Myocyte (in vitro differentiated cells): Measurements from ENCODE around the gene NR2C2AP. TPM values are rescaled to one million over a fixed set of nuclear protein-coding genes. Genes with fewer than 3 reads are reported as not detected.
"Not testable (repeated sequence)": the region's sequence is repeated elsewhere in the genome, so short reads cannot be mapped to it uniquely, and the experiment has no call there.

ENCODE experiments used
- DNase-seq: peaks from one replicate; pipeline ENCODE4 v3.0.0-alpha.2; 2012; ENCODE audit warnings: low read depth
- polyA plus RNA-seq: library from polyadenylated mRNA; unstranded; fragments of >200 nt; gene quantifications from one replicate; pipeline ENCODE4 v1.2.1, GENCODE V29; 2012; ENCODE audit warnings: missing spikeins
- total RNA-seq: library from RNA; depleted of rRNA; stranded (reverse); fragments of >200 nt; gene quantifications from 2 replicates; pipeline ENCODE4 v1.2.3, GENCODE V29; 2014

Gene NR2C2AP, protein sequence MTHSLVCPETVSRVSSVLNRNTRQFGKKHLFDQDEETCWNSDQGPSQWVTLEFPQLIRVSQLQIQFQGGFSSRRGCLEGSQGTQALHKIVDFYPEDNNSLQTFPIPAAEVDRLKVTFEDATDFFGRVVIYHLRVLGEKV
- total RNA-seq = 6.9 and 9.7 TPM in 2 replicates
- 9.4 TPM for polyA plus RNA-seq

DNA sequence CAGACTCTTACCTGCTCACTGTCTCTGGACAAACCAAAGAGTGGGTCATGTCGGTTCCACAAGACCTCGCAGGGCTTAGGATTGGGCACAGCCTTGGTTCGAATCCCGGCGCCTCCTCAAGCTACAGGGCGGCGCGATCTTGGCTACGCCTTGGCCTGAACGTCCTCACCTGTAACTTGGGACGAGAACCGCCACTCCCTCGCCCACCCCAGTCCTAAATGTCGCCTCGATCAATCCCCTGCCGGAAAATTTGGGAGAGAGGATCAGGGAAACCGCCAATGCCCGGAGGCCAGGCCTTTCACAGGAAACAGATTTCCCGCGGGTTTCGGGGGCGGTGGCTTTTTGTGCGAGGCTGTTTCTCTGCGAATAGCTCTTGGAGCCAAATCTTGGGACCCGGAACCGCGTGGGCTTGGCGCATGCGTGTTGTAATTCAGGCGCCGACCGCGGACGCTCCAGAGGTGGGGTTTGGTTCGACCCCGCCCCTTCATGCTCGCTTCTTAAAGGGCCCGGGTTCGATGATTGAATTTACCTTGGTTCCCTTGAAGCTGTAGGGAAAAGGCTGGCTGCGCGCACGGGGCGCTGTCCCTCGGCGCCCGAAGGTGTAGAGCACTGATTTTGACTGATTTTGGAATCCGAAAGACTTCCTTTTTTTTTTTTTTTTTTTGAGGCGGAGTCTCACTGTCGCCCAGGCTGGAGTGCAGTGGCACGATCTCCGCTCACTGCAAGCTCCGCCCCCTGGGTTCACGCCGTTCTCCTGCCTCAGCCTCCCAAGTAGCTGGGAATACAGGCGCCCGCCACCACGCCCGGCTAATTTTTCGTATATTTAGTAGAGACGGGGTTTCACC, at the start of gene NR2C2AP:
Gene NR2C2AP, minus strand, starts transcription at position 403 of the 845 bp plus-strand sequence. Its CDS starts 354 bp downstream, at position 49.
- DNase-seq = peak; percentile 90

DNA sequence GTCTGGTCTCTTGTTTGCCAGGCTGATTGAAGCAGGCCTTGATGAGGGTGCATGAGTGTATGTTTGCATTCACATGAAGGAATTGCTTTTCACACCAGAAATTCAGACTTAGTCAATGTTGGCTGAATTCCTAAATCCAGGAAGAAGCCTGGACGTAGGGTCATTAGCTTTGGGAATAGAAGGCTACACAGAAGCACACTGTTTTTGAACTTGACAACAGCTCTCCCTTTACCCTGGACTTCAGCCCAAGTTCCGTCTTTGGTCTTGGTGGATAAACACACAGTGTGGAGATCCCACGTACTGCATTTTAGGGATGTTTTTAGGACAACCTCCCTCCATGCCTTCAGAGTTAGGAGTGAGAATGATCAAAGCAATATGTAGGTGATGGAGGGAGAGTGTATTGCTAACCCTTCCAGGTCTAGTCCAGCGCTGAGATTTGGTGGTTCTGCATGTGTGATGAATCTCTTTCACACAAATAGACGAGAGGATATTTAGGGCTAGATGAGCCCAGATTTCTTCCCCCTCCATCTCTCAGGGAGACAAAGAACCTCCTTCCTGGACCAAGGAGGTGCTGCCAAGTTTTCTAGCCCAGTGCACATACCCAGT, 47.1 kb upstream of the NR2C2AP start:
- no peak for DNase-seq

DNA sequence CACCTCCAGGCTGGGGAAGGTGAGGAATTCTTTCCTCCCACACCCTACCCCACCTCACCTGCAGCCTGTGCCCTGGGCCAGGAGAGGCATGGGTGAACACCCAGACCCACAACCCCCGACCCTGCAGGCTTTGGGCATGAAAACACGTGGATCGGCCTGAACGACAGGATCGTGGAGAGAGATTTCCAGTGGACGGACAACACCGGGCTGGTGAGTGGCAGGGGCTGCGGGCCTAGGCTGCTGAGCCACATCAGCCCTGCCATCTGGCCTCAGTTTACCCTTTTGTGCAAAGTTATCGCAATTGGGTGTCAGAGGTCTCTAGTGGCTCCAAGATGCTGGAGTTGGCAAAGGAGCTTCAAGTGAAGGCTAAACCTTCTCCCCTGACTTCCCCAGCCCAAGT, 37.3 kb upstream of the NR2C2AP start:
- no peak for DNase-seq

DNA sequence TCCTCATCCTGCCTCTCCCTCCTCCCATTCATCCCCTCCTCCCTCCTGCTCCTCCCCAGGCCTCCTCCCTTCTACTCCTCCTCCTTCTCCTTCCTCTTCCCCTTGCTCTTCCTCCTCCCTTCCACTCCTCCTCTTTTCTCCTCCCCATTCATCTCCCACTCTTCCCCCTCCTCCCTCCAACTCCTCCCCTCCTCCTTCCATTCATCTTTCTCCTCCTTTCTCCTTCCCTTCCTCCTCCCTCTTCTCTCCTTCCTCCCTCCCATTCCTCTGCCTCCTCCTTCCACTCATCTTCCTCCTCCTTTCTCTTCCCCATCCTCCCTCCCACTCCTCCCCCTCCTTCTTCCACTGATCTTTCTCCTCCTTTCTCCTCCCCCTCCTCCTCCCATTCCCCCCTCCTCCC, 36.5 kb upstream of the NR2C2AP start:
- no peak for DNase-seq

DNA sequence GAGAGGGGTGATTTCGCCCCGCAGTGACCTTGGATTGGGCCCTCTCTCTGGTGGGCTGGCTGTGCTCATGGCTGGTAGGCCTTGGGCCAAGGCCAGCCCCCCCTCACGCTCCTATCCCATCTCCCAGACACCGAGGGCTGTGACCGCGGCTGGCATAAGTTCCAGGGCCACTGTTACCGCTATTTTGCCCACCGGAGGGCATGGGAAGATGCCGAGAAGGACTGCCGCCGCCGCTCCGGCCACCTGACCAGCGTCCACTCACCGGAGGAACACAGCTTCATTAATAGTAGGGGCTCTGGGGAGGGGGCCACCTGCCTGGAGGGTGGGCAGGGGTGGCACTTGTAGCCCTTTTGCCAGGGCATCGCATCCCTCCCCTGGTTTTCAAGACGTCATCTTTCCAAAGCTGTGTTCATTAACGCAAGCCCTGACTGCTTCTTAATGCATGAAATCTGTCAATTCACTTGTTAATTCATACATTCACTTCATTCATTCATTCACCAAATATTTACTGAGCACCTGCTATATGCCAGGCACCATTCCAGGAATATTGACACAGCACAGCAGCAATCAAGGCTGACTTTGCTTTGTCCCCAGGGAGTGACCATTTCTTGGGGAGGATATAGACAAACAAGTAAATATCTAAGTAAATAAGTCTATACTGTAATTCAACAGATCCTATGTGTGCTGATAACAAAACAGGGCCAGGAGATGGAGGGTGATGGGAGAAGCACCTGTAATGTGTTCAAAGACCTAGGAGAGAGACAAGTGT, 35.1 kb upstream of the NR2C2AP start:
- DNase-seq = no peak

DNA sequence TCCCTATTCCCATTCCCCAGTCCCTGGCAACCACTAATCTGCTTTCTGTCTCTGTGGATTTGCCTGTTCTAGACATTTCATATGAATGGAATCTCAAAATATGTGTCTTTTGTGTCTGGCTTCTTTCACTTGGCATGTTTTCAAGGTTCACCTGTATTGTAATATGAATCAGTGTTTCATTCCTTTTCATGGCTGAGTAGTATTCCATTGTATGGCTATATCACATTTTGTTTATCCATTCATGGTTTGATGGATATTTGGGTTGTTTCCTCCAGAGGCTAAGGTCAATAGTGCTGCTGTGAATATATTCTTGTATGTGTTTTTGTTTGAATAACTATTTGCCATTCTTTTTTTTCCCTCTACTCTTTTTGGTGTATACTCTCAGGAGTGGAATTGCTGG, 33.0 kb upstream of the NR2C2AP start:
- DNase-seq = no peak

DNA sequence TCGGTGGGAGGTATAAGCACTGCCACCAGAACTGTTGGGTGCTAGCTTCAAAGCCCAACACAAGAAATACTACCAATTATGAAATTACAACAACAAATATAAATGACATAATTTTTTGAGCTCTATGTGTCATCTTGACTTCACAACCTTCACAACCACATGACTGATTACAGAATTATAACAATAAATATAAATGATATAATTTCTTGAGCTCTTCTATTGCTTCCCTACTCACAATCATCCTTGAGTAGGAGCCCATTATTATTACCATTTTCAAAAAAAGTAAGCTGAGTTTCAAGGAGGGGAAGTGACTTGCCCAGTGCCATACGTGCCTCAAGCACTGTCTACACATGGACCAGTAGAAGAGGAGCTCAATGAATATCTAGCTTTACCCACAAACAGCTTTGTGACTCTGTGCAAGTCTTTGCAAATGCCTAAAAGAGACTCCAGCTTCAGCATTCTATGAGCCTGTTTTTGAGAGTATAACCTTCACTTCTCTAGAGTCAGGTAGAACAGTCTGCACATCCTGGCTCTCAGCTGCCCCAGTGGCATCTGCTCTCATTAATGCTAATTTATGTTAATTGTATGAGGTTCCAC, 31.1 kb upstream of the NR2C2AP start:
- no peak for DNase-seq

DNA sequence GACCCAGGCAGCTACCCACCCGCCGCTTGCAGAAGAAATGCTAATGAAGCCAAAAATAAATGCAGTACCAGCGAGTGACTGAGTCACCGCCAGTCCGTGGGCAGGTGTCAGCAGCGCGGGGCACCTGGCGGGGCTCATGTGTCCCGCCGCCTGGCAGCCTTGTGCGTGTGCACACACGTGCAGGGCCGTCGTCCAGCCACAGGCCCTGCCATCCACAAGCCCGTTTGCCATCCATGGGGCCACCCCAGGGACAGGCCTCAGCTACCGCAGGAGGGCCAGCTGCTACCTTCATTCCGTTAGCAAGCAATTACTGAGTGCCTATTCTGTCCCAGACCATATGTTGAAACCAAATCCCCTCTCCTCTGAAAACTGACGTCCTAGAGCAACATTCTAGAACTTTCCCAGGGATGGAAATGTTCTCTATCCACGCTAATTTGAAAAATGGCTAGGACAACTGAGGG, 29.1 kb upstream of the NR2C2AP start:
- DNase-seq = peak; percentile 86

DNA sequence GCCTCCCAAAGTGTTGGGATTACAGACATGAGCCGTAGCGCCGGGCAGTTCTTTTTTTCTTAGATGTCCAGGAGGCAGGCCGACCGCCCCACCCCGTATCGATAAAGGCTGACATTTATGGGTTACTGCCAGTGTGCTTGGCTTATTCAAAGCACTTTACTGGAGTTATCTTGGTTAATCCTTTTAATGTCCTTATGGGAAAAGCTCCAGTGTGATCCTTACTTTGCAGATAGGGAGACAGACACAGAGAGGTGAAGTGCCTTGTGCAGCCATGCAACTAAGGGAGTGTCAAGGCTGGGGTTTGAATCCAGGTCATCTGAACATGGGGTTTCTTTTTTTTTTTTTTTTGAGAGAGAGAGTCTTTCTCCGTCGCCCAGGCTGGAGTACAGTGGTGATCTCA, 27.8 kb upstream of the NR2C2AP start:
- no peak for DNase-seq

DNA sequence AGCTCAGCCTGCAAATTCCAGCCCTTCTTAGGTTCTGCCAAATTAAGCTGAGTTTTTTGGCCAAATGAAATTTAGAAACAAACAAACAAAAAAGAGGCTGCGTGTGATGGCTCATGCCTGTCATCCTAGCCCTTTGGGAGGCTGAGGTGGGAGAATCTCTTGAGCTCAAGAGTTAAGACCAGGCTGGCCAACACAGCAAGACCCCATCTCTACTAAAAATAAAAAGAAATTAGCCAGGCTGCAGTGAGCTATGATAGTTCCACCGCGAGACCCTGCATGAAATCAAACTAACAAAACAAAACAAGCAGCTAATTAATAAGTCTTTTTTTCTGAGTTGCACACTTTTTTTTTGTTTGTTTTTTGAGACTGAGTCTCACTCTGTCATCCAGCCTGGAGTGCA, 26.5 kb upstream of the NR2C2AP start:
- DNase-seq = no peak

DNA sequence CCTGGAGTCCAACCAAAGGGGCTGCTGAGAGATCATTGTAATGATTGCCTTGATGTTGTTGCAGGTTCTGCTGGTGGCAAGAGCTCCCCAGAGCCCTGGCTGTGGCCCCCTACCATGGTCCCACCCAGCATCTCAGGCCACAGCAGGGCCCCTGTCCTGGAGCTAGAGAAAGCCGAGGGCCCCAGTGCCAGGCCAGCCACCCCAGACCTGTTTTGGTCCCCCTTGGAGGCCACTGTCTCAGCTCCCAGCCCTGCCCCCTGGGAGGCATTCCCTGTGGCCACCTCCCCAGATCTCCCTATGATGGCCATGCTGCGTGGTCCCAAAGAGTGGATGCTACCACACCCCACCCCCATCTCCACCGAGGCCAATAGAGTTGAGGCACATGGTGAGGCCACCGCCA, 24.0 kb upstream of the NR2C2AP start:
- DNase-seq = no peak

DNA sequence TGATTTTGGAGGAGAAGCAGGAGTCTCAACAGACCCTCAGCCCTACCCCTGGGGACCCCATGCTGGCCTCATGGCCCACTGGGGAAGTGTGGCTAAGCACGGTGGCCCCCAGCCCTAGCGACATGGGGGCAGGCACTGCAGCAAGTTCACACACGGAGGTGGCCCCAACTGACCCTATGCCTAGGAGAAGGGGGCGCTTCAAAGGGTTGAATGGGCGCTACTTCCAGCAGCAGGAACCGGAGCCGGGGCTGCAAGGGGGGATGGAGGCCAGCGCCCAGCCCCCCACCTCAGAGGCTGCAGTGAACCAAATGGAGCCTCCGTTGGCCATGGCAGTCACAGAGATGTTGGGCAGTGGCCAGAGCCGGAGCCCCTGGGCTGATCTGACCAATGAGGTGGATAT, 23.4 kb upstream of the NR2C2AP start:
- DNase-seq = no peak

DNA sequence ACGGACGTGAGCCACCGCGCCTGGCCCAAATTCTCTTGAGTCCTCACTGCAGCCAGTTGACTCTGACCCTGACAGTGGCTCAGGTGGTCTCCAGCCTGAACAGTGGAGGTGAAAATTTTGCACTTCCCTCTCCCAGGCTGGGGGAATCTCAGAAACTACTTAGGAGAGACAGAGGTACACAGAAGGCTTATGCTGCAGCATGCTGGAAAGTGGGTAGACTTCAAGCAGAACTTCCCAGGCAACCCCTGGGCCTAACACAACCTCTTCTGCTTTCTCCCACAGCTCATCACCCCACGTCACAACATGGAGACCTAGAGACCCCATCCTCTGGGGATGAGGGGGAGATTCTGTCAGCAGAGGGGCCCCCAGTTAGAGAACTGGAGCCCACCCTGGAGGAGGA, 23.0 kb upstream of the NR2C2AP start:
- DNase-seq = no peak

DNA sequence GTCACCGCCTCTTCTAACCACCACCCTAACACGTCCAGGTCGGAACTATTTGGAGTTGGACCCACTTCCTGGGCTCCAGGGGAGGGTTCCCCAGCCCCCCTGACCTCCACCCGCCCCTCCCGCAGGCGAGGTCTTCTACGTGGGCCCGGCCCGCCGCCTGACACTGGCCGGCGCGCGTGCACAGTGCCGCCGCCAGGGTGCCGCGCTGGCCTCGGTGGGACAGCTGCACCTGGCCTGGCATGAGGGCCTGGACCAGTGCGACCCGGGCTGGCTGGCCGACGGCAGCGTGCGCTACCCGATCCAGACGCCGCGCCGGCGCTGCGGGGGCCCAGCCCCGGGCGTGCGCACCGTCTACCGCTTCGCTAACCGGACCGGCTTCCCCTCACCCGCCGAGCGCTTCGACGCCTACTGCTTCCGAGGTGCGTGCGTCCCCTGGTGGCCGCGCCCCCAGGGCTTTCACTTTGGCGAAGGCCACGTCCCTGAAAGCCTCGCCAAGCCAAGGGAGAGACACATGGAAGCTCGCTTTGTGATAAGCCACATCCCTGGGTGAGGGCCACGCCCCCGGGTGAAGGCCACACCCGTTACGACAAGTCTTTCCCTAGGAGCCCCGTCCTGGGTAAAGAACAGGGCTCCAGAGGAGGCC, 21.8 kb upstream of the NR2C2AP start:
- peak; percentile 50 for DNase-seq

DNA sequence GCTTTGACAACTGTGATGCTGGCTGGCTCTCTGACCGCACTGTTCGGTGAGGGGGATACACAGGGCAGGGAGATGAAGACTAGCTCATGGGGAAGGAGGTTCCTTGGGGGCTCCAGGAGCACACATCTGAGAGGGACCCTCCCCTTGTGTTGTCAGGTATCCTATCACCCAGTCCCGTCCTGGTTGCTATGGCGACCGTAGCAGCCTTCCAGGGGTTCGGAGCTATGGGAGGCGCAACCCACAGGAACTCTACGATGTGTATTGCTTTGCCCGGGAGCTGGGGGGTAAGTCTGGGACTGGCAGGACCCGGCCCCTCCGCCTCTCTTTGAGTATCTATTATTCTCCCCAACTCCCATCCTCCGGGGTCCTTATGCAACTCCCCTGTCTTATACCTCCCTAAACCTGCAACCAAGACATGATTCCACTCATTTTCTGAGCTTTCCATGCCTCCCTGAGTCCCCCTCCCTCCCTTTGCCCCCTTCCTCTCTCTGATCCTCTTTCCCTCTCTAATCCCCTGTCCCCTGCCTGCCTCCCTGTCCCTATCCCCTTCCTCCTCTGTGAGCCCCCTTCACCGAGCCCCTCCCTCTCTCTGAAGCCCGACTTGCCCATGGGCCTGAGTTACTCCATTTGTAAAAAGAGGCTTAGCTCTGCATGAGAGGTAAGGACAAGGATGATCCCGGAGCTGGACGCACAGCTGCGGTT, 21.1 kb upstream of the NR2C2AP start:
- no peak for DNase-seq

DNA sequence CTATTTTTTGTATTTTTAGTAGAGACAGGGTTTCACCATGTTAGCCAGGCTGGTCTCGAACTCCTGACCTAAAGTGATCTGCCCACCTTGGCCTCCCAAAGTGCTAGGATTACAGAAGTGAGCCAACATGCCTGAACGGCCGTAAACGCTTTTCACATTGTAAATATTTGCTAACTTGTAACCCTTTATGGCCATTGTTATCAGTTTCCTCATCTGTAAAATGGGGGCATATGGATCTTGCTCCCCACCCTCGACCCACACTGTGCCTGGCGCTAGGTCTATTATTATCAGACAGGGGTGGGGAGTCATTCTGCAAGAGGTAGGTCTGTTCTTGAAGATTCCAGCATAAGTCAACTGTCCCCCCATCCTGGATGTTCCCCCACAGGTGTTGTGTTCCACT, 20.4 kb upstream of the NR2C2AP start:
- DNase-seq = no peak

DNA sequence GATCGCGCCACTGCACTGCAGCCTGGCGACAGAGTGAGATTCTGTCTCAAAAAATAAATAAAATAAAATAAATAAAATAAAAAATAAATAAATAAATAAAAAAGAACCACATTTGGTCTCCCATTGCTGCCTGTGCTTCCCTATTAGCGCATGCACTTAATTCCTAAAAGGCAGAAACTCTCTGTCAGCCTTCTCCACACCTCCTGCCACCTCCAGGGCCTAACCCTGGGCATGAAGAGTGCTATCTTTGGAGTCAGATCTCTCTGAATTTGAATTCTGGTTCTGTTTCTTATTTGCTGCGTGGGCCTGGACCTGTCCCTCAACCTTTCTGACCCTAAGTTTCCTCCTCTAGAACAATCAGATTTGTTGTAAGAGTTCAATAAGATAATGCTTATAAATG, 19.8 kb upstream of the NR2C2AP start:
- no peak for DNase-seq

DNA sequence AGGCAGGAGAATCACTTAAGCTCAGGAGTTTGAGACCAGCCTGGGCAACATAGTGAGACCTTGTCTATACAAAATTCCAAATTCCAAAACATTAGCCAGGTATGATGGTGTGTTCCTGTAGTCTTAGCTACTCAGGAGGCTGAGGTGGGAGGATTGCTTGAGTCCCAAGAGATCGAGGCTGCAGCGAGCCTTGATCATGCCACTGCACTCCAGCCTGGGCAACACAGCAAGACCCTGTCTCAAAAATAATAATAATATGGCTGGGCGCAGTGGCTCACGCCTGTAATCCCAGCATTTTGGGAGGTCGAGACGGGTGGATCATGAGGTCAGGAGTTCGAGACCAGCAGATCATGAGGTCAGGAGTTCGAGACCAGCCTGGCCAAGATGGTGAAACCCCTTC, 17.8 kb upstream of the NR2C2AP start:
- DNase-seq = not testable (repeated sequence)

DNA sequence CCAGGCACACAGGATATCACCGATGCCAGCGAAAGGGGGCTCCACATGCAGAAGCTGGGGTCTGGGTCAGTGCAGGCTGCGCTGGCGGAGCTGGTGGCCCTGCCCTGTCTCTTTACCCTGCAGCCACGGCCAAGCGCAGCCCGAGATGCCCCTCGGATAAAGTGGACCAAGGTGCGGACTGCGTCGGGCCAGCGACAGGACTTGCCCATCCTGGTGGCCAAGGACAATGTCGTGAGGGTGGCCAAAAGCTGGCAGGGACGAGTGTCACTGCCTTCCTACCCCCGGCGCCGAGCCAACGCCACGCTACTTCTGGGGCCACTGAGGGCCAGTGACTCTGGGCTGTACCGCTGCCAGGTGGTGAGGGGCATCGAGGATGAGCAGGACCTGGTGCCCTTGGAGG, 15.7 kb upstream of the NR2C2AP start:
- no peak for DNase-seq

DNA sequence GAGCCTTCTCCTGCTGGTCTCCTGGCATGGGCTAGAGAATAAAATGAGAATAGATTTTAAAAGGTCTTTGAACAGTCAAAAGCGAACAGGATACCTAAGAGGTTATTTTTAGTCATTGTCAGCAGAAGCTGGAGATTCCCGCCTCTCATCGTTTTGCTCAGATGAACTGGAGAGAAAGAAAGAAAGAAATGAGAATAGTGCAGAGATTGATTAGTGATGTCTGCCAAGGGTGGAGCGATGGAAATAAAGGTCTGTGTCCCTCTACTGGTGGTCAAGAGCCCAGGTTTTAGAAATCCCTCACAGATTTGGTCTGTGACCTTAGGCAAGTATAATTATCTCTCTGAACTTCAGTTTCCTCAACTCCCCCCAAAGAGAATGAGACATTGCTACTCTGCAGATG, 13.9 kb upstream of the NR2C2AP start:
- DNase-seq = peak; percentile 9
